Right cardiac atrium (tissue), 5 donors: Measurements from ENCODE around the gene EEIG1. TPM values are rescaled to one million over a fixed set of nuclear protein-coding genes. Genes with fewer than 3 reads are reported as not detected.

ENCODE experiments used
- ATAC-seq, 2 donors: fragments of 200-7000 bp; cut with Tn5 transposase; one replicate each; pipeline versions ENCODE4 v1.8.0 to v1.9.1; 2020; ENCODE audit warnings: moderate library complexity in 2 of 2, mild to moderate bottlenecking in 1 of 2
- DNase-seq, 3 donors: peaks; one replicate each; pipeline ENCODE4 v3.0.0-alpha.2; 2020
- H3K27ac ChIP-seq: one replicate; pipeline ENCODE4 v1.5.1; 2013; ENCODE audit warnings: mild to moderate bottlenecking, low read length, control low read depth, moderate library complexity
- H3K27me3 ChIP-seq: one replicate; pipeline ENCODE4 v1.6.1; 2013; ENCODE audit not compliant: control insufficient read depth, insufficient read depth
- H3K4me1 ChIP-seq: one replicate; pipeline ENCODE4 v1.6.1; 2013; ENCODE audit warnings: low read length; ENCODE audit not compliant: control insufficient read depth, insufficient read depth
- H3K4me3 ChIP-seq: one replicate; pipeline ENCODE4 v1.5.1; 2013; ENCODE audit warnings: low read length, control low read depth
- H3K9me3 ChIP-seq: one replicate; pipeline ENCODE4 v1.6.1; 2013; ENCODE audit warnings: low read length; ENCODE audit not compliant: control insufficient read depth
- WGBS: extraction: QIAGEN DNeasy Blood & Tissue Kit; methylation state at CpG from one replicate; pipeline ENCODE4 v1.1.7; 2013; 5-methylcytosine and 5-hydroxymethylcytosine counted together
- intact Hi-C, 4 donors: fragments of 100-400 bp; cut with DNase I; formaldehyde crosslinking; loops; one replicate each; pipeline versions ENCODE4 v1.11.0 to v1.14.0; 2022 to 2023
- polyA plus RNA-seq: library from polyadenylated mRNA; stranded (reverse); fragments of 200-250 nt; gene quantifications from one replicate; pipeline ENCODE4 v1.2.3, GENCODE V29; 2013
- total RNA-seq, 4 donors: library from RNA; stranded (reverse); fragmentation: NEBNext Ultra II Directional; extraction: Animal tissue kit (Norgen Biotek cat#: 25700); gene quantifications; one replicate each; pipeline ENCODE4 v1.2.1, GENCODE V29; 2021
- donor health status: healthy with polysubstance abuse.
- donor health status: DM: no; HTN: yes; CAD: no.
- donor health status: DM: no; HTN: no; CAD: no.
- donor health status: DM: no; HTN: yes; CAD: no; lungs with severe emphysema.
- donor health status: DM: yes; HTN: yes; CAD: no.

Gene EEIG1
- total and polyA plus RNA-seq, 5 donors = 12.7 to 35.1 (median 28.2) TPM

- no peak overlapping the region for H3K27ac ChIP-seq
- H3K4me3 ChIP-seq = no peak overlapping the region
- no peaks in the 10 kb centered on the region for H3K27me3 ChIP-seq
- H3K9me3 ChIP-seq = no peaks in the 10 kb centered on the region
- H3K4me1 ChIP-seq = peaks cover under 1% of the 10 kb centered on the region
- DNase-seq = peak in 2 of 3 donors; percentile 11 to 59
- ATAC-seq = no peak
- WGBS = 90% methylated on average over 24 of the region's 24 CpGs
- intact Hi-C loops = loop anchor here in 2 of 4 donors (10.0 kb wide), 1 partner anchor 169 kb away; no protein-coding TSS in a partner anchor
Measured at GRCh38 chr9:127945338-127945737, 35.5 kb downstream of the EEIG1 start.

DNA sequence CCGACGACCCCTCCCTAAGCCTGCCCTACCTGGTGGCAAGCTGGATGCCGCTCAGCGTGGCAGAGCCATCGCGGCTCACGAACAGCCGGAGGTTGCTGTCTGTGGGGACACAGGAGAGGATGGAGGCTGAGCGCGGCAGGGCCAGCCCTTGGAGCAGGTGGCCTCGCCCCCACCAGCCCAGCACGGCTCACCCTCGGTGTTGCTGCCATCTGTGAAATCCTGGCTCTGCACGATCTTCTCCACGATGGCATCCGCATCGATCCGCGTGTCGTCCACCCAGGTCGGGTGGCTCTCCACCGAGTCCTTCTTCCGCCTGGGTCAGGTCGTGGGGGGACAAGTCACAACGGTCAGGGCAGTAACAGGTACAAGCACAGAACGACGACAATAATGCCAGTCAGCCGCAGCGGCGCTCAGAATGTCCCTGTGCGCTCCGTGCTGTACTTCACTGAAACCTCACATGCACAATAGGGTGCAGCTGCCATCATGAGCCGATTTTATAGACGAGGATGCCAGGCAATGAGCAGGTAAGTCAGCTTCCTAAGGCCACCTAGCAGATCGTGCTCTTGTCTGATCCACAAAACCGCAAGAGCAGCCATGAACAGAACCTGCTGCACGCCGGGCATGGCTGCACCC lies 36.1 kb downstream of the EEIG1 start:
- DNase-seq (peak; percentile 12 to 66 (median 46)), ATAC-seq (no peak)
- 94% methylated on average over 38 of the region's 38 CpGs for WGBS
- Histone ChIP-seq H3K4me1 (no peaks in the 10 kb centered on the region), H3K27me3 (no peaks in the 10 kb centered on the region), H3K27ac (no peak overlapping the region), H3K4me3 (no peak overlapping the region), H3K9me3 (no peaks in the 10 kb centered on the region)
- intact Hi-C loops = loop anchor here (5.0 to 10.0 kb wide), 4 partner anchors 38 to 173 kb away; partner anchors contain the start of gene EEIG1 (in 1 of the 4)

GRCh38 chr9:127943731-127944144 lies 37.1 kb downstream of the EEIG1 start:
- intact Hi-C loops = loop anchor here (2.0 to 10.0 kb wide), 6 partner anchors 39 to 174 kb away; partner anchors contain the start of gene EEIG1 (in 1 of the 4)
- Histone ChIP-seq H3K27ac (no peak overlapping the region), H3K27me3 (no peaks in the 10 kb centered on the region), H3K4me3 (no peak overlapping the region), H3K9me3 (no peaks in the 10 kb centered on the region), H3K4me1 (no peaks in the 10 kb centered on the region)
- ATAC-seq (peak; percentile 73 to 78), DNase-seq (peak; percentile 87 to 94 (median 94))
- WGBS = 33% methylated on average over 13 of the region's 13 CpGs

DNA sequence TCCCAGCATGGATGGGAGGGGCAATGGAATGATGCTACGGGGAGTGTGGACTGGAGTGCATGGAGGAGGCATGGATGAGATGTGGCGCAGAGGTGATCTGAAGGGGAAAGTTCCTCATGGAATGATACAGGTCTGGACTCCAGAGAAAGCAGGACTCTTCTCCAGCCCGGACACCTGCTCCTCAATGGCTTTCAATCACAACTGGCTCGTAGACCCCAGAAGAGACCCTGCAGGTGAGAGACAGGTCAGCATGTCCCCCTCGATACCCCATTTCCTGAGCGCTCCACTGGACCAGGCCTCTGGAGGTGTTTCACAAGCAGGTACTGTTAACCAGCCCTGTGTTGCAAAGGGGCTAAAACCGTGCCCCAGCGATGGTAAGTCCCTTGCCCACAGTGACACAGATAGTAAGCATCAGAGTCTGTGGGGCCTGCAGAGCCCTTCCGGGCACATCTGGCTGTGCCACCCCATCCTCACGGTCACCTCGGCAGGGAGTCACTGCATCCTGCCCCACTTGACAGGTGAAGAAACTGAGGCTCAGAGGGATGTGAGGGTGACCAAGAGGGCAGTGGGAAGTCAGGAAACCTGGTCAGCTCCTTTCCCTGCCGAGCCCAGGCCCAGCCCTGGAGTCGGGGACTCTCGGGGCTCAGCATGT lies 37.7 kb downstream of the EEIG1 start:
- Histone ChIP-seq H3K27me3 (no peaks in the 10 kb centered on the region), H3K27ac (no peak overlapping the region), H3K9me3 (no peaks in the 10 kb centered on the region), H3K4me1 (peaks cover 3% of the 10 kb centered on the region), H3K4me3 (no peak overlapping the region)
- DNase-seq (peak in 2 of 3 donors; percentile 11 to 43), ATAC-seq (no peak)
- WGBS = 77% methylated on average over 14 of the region's 14 CpGs
- intact Hi-C loops = loop anchor here (2.0 to 10.0 kb wide), 6 partner anchors 39 to 174 kb away; partner anchors contain the start of gene EEIG1 (in 1 of the 4)

GRCh38 chr9:127942216-127943010 lies 38.4 kb downstream of the EEIG1 start:
- H3K4me1 ChIP-seq = peaks cover 4% of the 10 kb centered on the region
- no peaks in the 10 kb centered on the region for H3K27me3 ChIP-seq
- H3K4me3 ChIP-seq = no peak overlapping the region
- H3K9me3 ChIP-seq = no peaks in the 10 kb centered on the region
- intact Hi-C loops = loop anchor here (2.0 to 10.0 kb wide), 6 partner anchors 40 to 175 kb away; partner anchors contain the start of gene EEIG1 (in 1 of the 4)
- DNase-seq (peak; percentile 80 to 94 (median 90)), ATAC-seq (peak; percentile 43 to 49)
- 59% methylated on average over 18 of the region's 18 CpGs for WGBS
- H3K27ac ChIP-seq = no peak overlapping the region

- ATAC-seq = no peak
- Histone ChIP-seq H3K27me3 (no peaks in the 10 kb centered on the region), H3K4me1 (peaks cover 4% of the 10 kb centered on the region), H3K27ac (no peak overlapping the region), H3K4me3 (no peak overlapping the region), H3K9me3 (no peaks in the 10 kb centered on the region)
- intact Hi-C loops = loop anchor here (2.0 to 10.0 kb wide), 6 partner anchors 40 to 175 kb away; partner anchors contain the start of gene EEIG1 (in 1 of the 4)
- WGBS = 61% methylated on average over 3 of the region's 3 CpGs
- no peak for DNase-seq
Measured at GRCh38 chr9:127941961-127942215, 38.9 kb downstream of the EEIG1 start.

DNA sequence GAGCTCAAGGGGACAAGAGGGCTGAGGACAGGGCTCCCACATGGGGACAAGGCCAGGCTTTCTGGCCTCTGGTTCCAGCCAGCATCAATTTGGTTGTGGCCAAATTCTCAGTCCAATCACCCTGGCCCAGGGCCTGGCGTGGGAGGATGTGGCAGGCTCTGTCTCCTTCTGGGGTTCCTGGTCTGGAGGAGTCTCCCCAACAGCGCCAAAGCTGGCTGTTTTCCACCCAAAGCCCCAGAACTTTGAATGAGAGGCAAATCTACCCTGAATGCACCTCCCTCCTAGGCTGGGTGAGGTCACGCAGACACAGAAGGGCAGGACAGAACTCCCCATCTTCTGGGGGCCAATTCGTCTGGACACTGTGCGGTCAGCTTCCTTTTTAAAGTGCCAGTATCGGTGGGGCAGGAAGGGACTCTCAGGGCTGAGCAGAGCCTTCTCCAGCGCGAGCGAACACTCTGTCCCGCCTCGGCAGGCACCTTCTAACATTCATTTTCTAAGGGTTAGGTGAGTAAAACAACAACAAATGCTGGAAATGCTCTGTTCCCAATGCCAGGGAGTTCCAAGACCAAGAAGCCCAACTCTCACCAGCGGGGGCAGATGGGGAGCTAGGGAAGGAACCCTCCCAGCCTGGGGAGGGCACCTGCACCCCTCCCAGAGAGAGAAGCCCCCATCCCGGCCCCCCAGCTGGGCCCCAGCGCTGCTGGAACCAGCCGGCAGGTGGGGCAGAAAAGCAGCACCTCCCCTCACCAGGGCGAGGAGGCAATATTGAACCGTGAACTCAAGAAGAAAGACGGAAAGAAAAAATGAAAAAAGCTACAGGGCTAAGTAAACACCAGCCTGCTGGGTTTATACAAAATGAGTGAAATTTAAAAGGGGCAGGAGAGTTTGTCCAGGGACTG lies 39.5 kb downstream of the EEIG1 start:
- Histone ChIP-seq H3K27me3 (no peaks in the 10 kb centered on the region), H3K4me1 (peaks cover 5% of the 10 kb centered on the region), H3K27ac (no peak overlapping the region), H3K4me3 (no peak overlapping the region), H3K9me3 (no peaks in the 10 kb centered on the region)
- intact Hi-C loops = loop anchor here (5.0 to 10.0 kb wide), 4 partner anchors 41 to 176 kb away; partner anchors contain the start of gene EEIG1 (in 1 of the 4)
- 66% methylated on average over 18 of the region's 18 CpGs for whole genome bisulfite sequencing
- DNase-seq (peak; percentile 52 to 82 (median 72)), ATAC-seq (no peak)

GRCh38 chr9:127940593-127940992 lies 40.2 kb downstream of the EEIG1 start:
- Histone ChIP-seq H3K27me3 (no peaks in the 10 kb centered on the region), H3K9me3 (no peaks in the 10 kb centered on the region), H3K27ac (no peak overlapping the region), H3K4me1 (peaks cover 9% of the 10 kb centered on the region), H3K4me3 (no peak overlapping the region)
- WGBS = 79% methylated on average over 4 of the region's 4 CpGs
- intact Hi-C loops = loop anchor here (5.0 to 10.0 kb wide), 4 partner anchors 42 to 177 kb away; partner anchors contain the start of gene EEIG1 (in 1 of the 4)
- no peak for DNase-seq
- ATAC-seq = no peak

- H3K4me1 ChIP-seq = peaks cover 9% of the 10 kb centered on the region
- 21% methylated on average over 25 of the region's 25 CpGs for WGBS
- intact Hi-C loops = no loop called here
- H3K4me3 ChIP-seq = peak overlapping the region; percentile 56
- no peaks in the 10 kb centered on the region for H3K9me3 ChIP-seq
- H3K27ac ChIP-seq = peak overlapping the region; percentile 64
- H3K27me3 ChIP-seq = no peaks in the 10 kb centered on the region
- peak in 2 of 3 donors; percentile 43 to 81 for DNase-seq
- ATAC-seq = peak; percentile 45 to 56
Measured at GRCh38 chr9:127938298-127938690, 42.5 kb downstream of the EEIG1 start.
